Measurements from ENCODE around the gene EBF3. TPM values are rescaled to one million over a fixed set of nuclear protein-coding genes. Genes with fewer than 3 reads are reported as not detected.

Gene EBF3
- total RNA-seq, 6 experiments from 2014 or later = 0.12 TPM; not detected in 5

DNA sequence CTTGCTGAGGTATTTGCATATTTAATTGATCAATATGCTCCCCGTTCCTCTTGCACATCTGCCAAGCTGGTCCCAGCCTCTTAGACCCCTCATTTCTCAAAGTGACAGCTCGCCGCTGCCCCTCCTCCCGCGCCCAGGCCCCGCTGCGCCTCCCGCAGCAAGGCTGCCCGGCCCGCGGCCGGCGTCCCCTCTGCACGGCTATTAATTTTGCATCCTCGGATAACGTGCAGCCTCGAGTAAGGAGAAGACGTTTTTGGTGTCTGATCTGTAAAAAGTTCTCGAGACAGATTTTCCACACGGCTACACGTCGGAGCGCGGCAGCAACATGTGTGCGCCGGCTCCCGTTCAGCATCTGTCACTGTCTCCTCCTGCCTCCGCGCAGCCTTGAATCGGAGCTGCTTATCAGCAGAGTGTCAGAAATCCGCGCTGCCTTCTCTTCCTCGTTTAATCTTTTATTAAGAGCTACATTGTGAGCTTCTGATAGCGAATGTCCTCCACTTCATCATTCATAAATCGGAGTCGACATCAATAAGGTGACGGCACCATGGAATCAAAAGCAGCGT is 65.3 kb downstream of the EBF3 start:
- TF ChIP-seq CTCF (IDR thresholded peaks at IDR 0.05) (no peak), POLR2A (IDR thresholded peaks at IDR 0.05) (no peak)
- Histone ChIP-seq H3K36me3 (no peaks in the 10 kb centered on the region), H3K27me3 (no peaks in the 10 kb centered on the region), H3K4me1 (no peaks in the 10 kb centered on the region), H3K27ac (no peak overlapping the region), H3K4me3 (no peak overlapping the region), H3K9me3 (no peaks in the 10 kb centered on the region)
- intact Hi-C loops (cut with DNase I) = no loop called here
- DNase-seq (no peak), ATAC-seq (no peak)
- WGBS (ENCODE audit: insufficient coverage, low coverage, low lambda C conversion rate, missing lambda C conversion rate) = 74% methylated on average over 35 of the region's 38 CpGs

- Histone ChIP-seq H3K4me1 (no peaks in the 10 kb centered on the region), H3K9me3 (no peaks in the 10 kb centered on the region), H3K27me3 (no peaks in the 10 kb centered on the region), H3K27ac (no peak overlapping the region), H3K4me3 (no peak overlapping the region), H3K36me3 (no peaks in the 10 kb centered on the region)
- intact Hi-C loops (cut with DNase I) = no loop called here
- ATAC-seq (no peak), DNase-seq (no peak)
- WGBS (ENCODE audit: insufficient coverage, low coverage, low lambda C conversion rate, missing lambda C conversion rate) = 28% methylated on average over 13 of the region's 15 CpGs
- TF ChIP-seq CTCF (IDR thresholded peaks at IDR 0.05) (no peak), POLR2A (IDR thresholded peaks at IDR 0.05) (no peak)
Observed at GRCh38 chr10:129897871-129898626, 66.0 kb downstream of the EBF3 start.

GRCh38 chr10:129896860-129897200 is 67.2 kb downstream of the EBF3 start:
- Histone ChIP-seq H3K9me3 (no peaks in the 10 kb centered on the region), H3K36me3 (no peaks in the 10 kb centered on the region), H3K27me3 (no peaks in the 10 kb centered on the region), H3K4me3 (no peak overlapping the region), H3K27ac (no peak overlapping the region), H3K4me1 (no peaks in the 10 kb centered on the region)
- intact Hi-C loops (cut with DNase I) = no loop called here
- 86% methylated on average over 7 of the region's 11 CpGs for whole genome bisulfite sequencing (ENCODE audit: insufficient coverage, low coverage, low lambda C conversion rate, missing lambda C conversion rate)
- ATAC-seq (no peak), DNase-seq (no peak)
- no peak for TF ChIP-seq POLR2A (IDR thresholded peaks at IDR 0.05)
- TF ChIP-seq CTCF (IDR thresholded peaks at IDR 0.05) = no peak

- 73% methylated on average over 15 of the region's 36 CpGs for WGBS (ENCODE audit: insufficient coverage, low coverage, low lambda C conversion rate, missing lambda C conversion rate)
Observed at GRCh38 chr10:129896136-129896859, 67.8 kb downstream of the EBF3 start.

More at GRCh38 chr10:129896136-129896859, 67.8 kb downstream of the EBF3 start:
- Histone ChIP-seq H3K4me3 (no peak overlapping the region), H3K4me1 (no peaks in the 10 kb centered on the region), H3K27me3 (no peaks in the 10 kb centered on the region), H3K36me3 (no peaks in the 10 kb centered on the region), H3K9me3 (no peaks in the 10 kb centered on the region), H3K27ac (no peak overlapping the region)
- ATAC-seq (peak in 1 of 4 donors; percentile 21), DNase-seq (no peak)
- intact Hi-C loops (cut with DNase I) = no loop called here
- TF ChIP-seq POLR2A (IDR thresholded peaks at IDR 0.05) (no peak), CTCF (IDR thresholded peaks at IDR 0.05) (no peak)
